AG08395 (cell line): ENCODE data around the gene DPYD.

Experiments
- DNase-seq: peaks from one replicate; pipeline ENCODE4 v3.0.0; 2012; ENCODE audit warnings: mixed read lengths, low spot score

Gene DPYD

DNA sequence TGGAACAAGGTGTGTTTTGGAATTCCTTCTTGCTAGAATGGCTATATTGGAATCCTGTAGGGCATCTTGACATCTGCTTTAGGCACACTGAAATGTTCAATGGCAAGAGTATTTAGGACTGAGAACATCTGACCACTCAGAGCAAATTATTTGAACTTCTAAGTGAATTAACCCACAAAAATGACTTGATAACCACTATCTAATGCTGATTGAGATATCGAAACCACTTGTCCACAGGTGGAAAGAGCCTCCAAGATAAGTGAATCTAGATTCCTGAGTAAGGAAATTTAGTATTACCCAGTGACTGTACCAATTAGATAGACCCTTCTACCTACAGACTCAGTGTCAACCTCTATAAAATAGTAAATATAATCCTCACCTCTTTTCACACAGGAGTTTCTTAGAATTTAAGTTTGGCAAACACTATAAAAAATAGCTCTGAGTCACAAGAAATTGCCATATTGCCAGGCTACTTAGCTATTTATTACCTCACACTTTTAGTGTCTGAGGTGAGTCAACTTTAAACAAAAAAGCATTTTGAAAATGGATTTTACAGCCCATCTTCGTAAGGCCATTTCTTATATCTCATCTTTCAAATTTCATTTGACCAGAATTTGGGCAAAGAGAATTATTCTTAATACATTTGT, 777.5 kb downstream of the DPYD start:
- DNase-seq: no peak

DNA sequence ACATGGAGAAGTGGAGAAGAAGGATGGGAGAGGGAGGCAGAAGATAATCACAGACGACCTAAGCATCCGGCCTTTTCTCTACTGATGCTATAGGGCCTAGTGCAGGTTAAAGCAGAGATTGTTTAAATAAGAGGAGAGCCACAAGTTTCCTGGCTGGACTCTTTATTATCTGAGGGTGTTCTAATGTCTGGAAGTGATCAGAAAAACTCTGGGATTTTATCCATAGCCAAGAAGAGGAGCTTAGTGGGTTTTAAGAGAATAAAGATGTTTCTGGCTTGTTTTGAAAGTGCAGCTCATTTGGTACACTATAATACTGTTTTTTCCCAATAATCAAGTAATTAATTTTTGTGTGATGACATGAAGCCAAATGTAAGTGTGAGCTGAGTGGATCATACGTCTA, 780.2 kb downstream of the DPYD start:
- no peak for DNase-seq

DNA sequence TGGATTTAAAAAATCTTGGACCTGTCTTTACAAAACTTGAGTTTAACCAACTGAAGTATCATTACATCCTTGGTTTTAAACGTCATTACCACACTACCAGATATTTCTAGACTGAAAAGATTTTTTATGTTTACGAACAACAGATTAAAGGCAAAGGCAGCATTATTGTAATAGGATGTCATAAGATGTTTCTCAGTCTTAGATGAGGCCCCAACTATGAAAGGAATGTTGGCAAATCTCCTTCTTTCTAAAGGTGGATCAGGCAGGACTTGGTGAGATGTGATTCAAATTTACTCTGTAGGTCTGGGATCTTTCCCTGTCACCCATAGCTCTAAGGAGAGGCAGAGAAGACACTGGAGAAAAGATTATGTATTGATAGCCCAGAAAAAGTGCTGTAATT, 781.3 kb downstream of the DPYD start:
- no peak for DNase-seq

DNA sequence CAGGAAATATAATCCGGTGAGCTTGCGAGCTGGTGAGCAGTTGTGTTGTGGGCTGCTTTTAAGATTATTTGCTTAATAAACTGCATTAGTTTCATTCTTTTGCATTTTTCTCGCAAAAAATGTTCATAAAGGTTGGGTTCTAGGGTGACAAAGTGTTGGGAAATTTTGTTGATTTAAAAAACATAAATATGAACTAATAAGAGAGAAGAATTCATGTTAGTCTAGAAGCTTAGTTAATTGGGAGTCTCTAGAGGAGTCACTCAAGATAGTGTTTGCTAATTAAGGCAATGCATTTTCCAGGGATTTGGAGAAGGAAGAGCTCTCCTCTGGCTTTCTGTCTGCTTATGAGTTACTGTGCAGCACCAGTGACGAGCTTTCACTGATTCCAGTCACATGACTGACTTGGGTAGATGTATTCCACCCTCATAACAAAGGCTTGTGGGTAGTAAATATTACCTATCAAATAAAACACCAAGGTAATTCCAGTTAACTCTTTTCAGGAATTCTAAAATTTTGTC, 782.3 kb downstream of the DPYD start:
- no peak for DNase-seq

DNA sequence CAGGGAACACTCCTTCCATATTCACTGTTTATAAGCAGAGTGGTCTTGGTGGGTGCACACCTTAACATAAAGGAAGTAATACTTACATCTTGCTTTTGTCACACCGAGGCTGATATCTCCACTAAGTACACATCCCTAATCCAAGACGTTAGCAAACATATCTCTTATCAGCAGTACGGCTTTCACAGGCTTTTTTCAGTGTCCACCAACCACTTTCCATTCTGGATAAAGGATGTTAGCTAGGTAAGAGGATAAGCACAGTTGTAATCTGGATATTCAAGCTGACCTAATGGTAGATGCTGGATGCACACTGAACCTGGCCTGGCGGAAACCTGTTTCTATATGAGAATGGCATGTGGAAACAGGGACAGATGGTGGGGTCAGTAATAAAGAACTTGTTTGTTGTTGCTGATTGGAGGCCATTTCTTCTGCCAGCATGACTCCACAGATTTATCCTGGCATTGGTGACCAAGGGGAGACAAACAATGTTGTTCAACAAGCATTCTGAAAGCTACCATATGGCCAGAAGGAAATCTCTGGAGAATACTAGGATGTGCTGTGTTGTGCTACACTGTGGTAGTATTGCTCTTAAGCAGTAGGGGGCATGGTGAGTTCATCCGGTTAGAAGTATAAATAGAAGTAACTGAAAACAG, 782.8 kb downstream of the DPYD start:
- DNase-seq: peak; percentile 62

DNA sequence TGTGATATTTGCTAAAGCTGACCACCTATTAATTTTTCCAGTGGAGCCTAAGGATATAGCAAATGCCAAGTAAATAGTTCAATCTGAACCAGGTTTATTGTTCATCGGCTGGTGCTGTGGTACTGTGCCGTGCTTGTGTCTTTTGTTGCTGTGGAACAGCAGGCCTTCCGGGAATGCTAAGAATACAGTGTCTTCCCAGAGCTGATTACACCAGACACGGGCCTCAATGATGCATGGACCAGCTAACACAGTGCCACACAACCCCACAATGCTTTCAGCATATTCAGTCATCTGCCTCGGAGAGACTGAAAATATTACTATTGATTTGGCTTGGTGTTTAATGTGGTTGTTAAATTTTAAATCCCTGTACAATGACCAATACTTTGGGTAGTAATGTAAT, 783.8 kb downstream of the DPYD start:
- DNase-seq: no peak

DNA sequence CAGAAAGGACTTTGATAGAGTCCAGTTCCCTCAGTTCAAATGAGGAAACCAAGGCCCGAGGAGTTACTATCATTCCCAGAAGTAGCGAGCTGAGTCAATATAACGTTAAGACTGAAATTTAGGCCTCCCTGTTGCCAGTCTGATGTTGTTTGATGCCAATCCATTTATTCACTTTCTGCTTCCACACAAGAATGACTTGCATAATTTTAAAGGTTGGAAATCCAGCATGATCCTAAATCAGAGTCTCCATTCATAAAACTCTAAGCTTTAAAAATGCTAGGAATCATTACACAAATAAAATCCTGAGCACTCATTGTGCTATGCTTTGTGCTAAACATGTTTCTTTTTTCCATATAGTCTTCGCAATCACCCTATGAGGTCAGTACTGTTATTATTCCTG, 784.9 kb downstream of the DPYD start:
- DNase-seq: no peak

DNA sequence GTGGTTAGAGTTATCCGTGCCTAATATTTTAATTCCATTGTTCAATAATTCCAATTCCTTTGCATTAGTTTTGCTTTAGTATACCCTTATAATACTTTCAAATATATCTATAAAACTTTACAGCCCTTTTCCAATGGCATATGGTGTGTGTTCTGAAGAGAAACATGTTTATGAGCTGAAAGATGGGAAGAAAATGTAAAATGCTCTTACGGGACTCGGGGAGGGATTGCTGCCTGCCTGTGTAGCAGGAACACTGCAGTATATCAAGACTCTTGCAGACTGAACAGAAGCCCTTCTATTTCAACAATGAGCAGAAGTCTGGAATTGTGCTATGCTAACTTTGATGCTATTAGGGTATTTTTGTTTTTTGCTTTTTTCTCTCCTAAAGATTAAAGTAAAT, 792.4 kb downstream of the DPYD start:
- no peak for DNase-seq

DNA sequence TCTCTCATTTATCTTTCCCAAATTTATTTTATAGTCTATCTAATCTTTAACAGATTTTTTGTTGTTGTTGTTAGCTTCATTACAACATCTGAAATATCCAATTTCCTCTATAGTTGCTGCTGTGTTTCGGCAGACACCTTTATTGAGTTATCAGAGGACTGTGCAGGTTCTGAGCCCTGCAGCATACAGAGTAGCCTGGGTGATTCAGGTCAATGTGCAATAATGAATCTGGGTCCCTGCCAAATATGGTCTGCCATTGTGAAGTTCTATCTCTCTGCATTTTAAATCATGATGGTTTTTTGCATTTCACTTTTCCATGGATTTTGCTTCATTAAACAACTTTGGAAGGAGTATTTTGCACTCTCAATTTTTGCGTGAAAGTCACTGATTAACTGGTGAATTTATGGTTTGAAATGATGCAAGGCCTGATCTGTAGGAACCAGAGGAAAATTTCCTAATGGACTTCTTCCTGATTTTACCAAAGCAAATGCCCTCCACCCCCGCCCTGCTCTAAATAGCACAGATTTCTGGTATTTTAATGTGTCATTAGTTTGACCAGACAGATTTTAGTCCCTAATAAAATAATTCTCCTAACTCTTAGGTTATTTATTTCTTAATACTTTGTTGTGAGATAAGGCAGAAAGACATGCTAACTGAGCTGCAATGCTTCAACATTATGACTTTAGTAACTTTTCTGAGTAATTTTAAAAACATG, 797.0 kb downstream of the DPYD start:
- peak; percentile 14 for DNase-seq

DNA sequence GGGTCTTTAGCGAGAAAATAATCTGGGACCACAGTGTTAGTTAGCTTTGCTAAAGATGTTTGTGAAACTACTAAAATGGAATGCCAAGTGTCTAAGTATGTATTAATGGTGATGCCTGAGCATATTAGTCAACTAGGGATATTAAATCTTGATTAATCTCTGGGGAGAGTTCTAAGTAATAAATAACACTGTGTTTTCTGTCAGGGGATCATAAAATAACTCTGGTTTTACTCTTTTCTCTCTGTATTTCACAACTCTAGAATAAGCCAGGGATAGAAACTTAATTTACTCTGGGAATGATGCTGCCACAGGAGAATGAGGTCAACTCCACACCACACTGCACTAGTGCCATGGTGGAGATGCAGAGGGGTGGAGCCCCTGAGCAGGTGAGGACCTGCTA, 800.0 kb downstream of the DPYD start:
- DNase-seq: peak; percentile 4

DNA sequence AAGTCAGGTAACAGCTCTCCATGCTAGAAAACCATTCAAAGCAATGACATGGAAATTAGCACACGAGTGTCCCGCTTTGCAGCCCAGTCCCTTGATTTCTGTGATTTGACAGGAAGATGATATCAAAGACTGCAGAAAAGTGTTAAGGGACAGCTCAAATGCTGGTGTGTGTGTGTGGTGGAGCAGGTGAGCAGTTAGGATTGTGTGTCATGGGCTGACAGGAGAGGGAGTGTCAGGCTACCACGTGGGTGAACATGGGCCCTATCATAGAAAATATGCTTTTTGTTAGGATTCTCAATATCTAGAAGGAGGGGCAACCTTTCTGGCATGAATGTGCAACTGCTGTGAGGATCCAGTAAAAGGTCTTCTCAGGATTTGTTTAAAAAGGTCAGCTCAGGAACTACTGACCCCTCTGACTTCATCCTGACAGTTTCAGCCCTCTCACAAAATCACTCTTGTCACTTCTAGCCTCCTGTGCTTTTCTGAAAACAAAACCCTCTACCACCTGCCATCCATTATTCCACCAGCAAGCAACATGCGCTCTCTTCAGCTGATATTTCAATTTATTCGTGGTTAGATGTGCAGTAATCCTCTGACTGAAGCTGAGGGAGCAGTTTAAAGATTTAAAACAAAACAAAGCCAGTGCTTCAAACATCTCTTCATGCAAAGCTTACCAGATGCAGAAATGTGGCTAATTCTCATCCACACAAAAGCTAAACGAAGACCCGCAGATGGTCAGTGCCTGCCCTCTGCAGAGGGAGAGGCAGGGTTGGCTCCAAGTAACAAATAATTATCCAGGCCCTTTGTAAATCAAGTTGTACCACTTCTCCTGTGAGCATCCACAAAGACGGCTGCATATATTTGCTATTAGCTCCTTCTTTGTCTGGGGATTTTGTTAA, 801.3 kb downstream of the DPYD start:
- no peak for DNase-seq

DNA sequence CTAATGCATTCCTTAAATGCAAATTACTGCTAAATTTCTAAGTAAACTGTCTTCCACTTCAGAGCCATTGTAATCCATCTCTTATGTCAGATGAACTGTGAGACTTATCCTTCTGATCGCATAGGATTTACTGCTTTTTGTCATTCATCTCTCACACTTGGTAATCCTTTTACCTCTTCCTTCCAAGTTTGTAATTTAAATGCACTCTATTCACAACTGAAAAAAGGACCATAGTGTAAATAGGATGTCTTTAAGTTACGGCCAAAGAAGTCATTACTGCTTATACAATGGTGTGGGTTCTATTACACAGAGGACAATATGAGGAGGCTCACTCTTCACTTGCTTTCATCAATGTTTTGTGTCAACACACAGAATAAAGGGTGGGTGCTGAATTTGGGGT, 806.0 kb downstream of the DPYD start:
- no peak for DNase-seq

DNA sequence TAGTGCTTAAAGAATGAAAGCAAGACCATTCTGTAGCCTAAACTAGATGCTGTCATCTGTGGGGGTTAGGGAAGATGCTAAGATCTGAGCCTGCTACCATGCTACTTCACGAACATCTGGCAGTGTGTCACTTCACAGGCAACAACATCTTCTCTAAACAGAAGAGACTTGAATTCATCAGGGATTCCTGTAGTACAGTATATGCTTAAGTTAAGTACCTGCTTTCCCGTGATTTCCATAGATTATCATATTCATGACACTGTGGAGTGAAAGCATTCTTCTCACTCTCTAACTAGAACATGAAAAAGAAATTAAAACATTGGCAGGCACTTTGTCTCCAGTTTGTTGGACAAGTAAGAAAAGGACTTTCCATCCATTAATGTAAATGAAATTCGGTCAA, 808.4 kb downstream of the DPYD start:
- no peak for DNase-seq

DNA sequence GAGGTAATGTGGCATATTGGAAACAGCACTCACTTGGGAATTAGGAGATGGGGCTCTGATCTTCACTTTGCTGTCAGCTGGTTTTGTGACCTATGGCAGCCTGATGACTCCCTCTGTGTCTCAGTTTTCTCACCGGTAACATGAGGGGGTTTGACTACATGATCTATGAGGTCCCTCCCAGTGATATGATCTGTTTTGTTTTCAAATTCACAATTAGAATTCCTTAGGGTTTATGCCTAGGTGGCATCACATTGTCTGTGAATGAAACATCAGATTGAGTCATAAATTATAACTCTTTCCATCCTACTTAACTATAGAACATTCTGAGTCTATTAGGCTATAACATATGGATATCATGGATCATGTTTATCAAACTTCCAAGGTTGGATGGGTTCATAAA, 812.7 kb downstream of the DPYD start:
- no peak for DNase-seq

DNA sequence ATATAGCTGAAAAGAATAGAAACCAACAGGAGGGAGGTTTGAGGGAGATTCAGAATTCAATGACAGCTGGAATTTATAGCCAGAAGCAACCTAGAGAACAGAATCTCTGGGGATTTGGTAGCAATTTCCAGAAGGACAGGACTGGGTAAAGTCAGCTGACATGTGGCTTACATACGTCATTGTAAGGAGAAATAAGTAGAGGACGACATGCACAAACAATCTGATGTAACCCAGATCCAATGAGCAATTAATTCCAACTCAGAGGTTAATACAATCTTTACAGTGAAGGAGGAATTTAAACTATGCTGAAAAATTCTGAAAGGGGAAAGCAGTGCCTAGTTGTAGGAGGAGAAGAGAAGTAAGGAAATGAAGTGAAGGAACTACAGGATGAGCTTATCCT, 815.3 kb downstream of the DPYD start:
- DNase-seq: no peak

DNA sequence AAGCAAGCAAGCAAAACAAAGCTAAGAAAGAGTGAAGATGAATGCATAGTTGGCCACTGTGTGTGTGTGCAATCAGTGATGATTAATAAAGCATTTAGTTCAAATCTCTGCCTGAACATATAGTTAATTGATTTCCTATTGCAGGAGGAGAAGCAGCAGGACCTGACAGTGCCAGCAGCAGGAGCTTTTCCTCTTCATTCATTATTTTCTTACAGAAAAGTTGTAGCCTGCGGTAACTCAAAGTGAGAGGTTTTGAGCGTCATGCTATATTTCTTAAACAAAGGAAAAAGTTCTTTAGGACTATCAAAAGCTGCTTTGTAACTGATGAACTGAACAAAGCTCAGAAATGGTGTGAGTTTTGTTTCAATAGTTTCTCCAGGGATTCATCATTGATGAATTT, 819.3 kb downstream of the DPYD start:
- no peak for DNase-seq

DNA sequence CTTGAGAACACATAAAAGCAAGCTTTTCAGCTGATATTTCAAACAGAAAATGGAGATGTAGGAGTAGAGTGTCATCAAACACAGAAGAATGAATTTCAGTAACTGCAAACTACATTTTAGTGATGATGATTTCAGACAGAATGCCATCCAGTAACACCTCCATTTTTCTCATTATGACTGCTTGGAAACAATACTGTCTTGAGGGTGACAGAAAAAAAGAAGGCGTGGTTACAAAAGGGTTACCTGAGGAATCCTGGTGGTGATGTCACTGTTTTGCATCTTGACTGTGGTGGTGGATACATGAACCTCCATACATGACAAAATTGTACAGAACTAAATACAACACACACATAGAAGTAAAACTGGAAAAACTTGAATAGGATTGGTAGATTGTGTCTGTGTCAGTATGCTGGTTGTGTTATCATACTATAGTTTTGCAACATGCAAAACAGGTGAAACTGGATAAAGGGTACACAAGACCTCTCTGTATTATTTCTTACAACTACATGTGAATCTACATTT, 823.4 kb downstream of the DPYD start:
- no peak for DNase-seq

DNA sequence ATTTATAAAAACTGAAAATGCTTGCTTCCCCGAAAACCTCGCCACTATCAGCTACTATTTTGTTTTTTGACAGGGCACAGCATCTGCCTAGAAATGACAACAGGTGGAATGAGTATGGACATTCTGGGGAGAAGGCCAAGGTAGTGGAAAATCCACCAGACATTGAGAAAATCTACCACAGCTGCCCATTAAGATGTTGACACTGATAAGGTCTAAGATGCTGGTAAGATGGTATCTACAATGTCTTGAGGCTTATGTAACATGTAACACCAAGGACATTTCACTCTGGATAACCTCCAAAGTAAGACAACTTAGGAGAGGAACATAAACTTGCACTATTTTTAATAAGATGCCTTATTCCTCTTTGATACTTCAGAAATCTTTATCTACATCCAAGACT, 825.1 kb downstream of the DPYD start:
- DNase-seq: no peak

DNA sequence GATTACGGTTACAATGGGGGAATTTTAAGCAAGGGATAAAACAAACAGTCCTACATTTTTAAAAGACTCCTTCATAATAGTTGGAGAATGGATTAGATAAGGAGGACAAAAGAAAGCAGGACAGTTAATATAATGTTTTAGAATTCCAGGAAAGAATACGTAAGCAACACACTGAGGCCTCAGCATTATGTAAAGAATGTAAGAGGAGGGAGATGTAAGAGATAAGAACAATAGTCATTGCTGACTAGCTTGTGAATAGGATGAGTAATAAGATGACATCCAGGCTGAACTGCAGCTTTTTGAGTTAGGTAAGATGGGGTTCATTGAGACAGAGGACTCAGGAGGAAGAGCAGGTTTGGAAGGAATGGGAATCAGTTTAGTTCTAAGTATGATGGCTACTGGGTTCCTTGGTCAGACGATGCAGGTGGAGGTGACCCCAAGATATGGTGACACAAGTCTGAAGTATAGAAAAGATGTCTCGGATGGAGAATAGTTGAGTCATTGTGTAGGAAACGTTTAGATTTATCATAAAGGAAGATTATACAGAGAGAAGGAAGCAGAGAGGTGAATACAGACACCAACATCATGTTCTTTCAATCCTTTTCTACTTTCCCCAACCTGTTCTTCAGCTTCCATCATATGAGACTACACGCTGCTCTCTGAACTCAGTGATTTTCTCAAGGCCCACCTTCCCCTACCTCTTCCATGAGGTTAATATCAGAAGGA, 826.4 kb downstream of the DPYD start:
- DNase-seq: peak; percentile 70

DNA sequence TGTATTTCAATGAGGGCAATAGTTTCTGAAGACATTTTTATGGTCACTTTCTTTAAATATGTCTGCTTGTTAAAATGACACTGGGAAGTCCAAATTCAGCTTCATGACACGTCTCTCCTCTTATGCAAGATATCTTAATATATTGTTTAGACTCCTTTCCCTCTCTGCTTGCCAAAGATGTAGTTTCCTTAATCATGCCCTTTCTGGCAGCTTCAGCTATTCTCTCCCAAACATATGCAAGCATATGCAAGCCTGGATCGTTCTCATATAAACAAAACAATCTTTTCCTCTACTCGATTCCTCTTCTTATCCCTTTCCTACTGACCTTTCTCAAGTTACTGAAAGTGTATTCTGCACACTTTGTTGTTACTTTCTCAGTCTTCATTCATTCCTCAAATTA, 827.1 kb downstream of the DPYD start:
- no peak for DNase-seq

DNA sequence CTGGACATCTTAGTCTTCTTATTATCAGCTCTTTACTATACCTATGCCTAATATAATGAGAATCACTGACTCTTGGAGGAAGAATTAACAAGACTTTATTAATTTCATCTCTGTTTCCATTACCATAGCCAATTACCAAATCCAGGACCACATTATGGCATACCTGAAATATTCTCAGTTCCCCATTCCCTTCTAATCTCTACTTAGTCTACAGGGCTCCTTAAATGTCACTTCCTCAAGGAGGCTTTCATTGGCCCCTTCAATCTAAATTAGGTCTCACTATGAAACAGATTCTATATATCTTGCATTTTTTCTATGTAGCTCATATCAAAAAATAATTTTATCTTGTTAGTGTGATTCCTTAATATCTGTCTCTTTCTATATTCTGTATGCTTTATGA, 828.0 kb downstream of the DPYD start:
- DNase-seq: no peak
